ENCODE results near the gene GMDS.

The GMDS gene

DNA sequence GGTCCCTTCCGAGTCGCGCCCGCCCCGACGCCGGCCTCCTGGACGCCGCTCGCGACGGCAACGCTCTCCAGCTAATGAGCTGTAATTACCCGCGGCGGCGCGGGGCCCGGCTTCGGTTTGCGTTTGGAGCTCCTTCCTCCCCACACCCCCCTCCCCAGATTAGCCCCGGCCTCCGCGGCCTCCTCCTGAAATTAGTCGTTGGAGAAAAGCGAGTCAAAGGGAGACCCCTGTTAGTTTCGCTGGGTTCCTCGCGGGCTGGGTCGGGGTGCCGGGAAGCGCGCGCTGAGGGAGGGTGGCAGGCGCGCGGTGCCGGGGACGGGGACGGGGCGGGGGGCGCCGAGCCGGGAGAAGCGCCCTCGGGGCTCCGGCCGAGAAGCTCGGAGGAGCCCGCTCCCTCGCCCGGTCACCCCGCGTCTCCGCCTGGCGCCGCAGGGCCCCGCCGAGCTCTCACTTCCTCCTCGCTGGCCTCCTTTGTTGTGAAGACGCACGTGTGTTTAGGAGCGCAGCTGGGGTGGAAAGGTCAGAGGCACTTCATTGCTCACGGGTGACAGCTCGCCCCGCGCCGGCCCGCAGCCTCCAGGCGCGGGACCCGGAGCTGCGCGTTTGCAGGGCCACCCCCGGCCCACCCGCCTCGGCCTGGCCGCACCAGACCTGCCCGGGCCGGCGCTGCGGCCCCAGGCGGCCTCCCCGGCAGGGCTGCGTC is 630.8 kb downstream of the GMDS start:
- DNase-seq (ENCODE audit: low read depth in 2 of 2), result no peak

DNA sequence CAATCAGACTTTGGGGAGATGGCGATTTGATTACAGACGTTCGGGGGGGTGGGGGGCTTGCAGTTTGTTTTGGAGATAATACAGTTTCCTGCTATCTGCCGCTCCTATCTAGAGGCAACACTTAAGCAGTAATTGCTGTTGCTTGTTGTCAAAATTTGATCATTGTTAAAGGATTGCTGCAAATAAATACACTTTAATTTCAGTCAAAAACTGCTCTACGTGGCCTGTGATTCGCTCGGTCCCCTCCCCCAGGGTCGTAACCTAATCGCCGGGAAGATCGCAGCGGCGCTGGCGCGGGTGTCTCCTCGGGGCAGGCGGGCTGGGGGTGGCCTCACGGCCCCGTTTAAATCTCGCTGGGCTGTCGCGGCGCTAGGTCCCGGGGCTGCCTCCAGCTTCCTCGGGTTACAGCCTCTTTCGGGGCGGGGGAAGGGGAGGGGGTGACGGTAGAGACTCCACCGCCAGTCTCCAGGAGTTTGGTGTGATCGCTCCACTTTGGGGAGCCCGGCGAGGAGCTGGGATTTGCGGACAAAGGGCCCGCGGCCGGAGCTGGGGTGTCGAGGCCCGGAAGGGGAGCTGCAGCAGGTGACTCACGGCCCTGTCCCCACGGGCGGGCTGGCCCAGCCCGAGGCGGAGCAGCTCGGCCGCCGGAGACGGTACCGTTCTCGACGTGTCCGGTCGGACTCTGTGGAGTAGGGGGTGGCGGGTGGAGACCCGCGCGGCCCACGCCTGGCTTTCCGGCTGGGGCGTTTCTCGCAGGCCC is 631.5 kb downstream of the GMDS start:
- no peak for DNase-seq (ENCODE audit: low read depth in 2 of 2)

DNA sequence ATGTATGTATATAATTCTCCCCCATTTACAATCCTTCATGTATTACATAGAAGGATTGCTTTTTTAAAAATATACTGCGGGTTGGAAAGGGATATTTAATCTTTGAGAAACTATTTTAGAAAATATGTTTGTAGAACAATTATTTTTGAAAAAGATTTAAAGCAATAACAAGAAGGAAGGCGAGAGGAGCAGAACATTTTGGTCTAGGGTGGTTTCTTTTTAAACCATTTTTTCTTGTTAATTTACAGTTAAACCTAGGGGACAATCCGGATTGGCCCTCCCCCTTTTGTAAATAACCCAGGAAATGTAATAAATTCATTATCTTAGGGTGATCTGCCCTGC is 632.1 kb downstream of the GMDS start:
- no peak for DNase-seq (ENCODE audit: low read depth in 2 of 2)

DNA sequence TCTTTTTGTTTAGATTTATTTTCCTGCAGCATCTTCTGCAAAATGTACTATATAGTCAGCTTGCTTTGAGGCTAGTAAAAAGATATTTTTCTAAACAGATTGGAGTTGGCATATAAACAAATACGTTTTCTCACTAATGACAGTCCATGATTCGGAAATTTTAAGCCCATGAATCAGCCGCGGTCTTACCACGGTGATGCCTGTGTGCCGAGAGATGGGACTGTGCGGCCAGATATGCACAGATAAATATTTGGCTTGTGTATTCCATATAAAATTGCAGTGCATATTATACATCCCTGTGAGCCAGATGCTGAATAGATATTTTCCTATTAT is 632.5 kb downstream of the GMDS start:
- DNase-seq (ENCODE audit: low read depth in 2 of 2), result no peak

DNA sequence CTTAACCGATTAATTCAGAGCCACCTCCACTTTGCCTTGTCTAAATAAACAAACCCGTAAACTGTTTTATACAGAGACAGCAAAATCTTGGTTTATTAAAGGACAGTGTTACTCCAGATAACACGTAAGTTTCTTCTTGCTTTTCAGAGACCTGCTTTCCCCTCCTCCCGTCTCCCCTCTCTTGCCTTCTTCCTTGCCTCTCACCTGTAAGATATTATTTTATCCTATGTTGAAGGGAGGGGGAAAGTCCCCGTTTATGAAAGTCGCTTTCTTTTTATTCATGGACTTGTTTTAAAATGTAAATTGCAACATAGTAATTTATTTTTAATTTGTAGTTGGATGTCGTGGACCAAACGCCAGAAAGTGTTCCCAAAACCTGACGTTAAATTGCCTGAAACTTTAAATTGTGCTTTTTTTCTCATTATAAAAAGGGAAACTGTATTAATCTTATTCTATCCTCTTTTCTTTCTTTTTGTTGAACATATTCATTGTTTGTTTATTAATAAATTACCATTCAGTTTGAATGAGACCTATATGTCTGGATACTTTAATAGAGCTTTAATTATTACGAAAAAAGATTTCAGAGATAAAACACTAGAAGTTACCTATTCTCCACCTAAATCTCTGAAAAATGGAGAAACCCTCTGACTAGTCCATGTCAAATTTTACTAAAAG is 633.0 kb downstream of the GMDS start:
- DNase-seq (ENCODE audit: low read depth in 2 of 2), result no peak

DNA sequence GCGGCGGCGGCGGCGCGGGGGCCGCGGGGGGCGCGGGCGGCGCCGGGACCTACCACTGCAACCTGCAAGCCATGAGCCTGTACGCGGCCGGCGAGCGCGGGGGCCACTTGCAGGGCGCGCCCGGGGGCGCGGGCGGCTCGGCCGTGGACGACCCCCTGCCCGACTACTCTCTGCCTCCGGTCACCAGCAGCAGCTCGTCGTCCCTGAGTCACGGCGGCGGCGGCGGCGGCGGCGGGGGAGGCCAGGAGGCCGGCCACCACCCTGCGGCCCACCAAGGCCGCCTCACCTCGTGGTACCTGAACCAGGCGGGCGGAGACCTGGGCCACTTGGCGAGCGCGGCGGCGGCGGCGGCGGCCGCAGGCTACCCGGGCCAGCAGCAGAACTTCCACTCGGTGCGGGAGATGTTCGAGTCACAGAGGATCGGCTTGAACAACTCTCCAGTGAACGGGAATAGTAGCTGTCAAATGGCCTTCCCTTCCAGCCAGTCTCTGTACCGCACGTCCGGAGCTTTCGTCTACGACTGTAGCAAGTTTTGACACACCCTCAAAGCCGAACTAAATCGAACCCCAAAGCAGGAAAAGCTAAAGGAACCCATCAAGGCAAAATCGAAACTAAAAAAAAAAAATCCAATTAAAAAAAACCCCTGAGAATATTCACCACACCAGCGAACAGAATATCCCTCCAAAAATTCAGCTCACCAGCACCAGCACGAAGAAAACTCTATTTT is 633.7 kb downstream of the GMDS start:
- no peak for DNase-seq (ENCODE audit: low read depth in 2 of 2)

DNA sequence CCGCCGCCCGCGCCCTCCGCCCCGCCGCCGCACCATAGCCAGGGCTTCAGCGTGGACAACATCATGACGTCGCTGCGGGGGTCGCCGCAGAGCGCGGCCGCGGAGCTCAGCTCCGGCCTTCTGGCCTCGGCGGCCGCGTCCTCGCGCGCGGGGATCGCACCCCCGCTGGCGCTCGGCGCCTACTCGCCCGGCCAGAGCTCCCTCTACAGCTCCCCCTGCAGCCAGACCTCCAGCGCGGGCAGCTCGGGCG is 634.2 kb downstream of the GMDS start:
- no peak for DNase-seq (ENCODE audit: low read depth in 2 of 2)

DNA sequence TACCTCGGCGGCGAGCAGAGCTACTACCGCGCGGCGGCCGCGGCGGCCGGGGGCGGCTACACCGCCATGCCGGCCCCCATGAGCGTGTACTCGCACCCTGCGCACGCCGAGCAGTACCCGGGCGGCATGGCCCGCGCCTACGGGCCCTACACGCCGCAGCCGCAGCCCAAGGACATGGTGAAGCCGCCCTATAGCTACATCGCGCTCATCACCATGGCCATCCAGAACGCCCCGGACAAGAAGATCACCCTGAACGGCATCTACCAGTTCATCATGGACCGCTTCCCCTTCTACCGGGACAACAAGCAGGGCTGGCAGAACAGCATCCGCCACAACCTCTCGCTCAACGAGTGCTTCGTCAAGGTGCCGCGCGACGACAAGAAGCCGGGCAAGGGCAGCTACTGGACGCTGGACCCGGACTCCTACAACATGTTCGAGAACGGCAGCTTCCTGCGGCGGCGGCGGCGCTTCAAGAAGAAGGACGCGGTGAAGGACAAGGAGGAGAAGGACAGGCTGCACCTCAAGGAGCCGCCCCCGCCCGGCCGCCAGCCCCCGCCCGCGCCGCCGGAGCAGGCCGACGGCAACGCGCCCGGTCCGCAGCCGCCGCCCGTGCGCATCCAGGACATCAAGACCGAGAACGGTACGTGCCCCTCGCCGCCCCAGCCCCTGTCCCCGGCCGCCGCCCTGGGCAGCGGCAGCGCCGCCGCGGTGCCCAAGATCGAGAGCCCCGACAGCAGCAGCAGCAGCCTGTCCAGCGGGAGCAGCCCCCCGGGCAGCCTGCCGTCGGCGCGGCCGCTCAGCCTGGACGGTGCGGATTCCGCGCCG is 634.7 kb downstream of the GMDS start:
- DNase-seq (ENCODE audit: low read depth in 2 of 2), result no peak

DNA sequence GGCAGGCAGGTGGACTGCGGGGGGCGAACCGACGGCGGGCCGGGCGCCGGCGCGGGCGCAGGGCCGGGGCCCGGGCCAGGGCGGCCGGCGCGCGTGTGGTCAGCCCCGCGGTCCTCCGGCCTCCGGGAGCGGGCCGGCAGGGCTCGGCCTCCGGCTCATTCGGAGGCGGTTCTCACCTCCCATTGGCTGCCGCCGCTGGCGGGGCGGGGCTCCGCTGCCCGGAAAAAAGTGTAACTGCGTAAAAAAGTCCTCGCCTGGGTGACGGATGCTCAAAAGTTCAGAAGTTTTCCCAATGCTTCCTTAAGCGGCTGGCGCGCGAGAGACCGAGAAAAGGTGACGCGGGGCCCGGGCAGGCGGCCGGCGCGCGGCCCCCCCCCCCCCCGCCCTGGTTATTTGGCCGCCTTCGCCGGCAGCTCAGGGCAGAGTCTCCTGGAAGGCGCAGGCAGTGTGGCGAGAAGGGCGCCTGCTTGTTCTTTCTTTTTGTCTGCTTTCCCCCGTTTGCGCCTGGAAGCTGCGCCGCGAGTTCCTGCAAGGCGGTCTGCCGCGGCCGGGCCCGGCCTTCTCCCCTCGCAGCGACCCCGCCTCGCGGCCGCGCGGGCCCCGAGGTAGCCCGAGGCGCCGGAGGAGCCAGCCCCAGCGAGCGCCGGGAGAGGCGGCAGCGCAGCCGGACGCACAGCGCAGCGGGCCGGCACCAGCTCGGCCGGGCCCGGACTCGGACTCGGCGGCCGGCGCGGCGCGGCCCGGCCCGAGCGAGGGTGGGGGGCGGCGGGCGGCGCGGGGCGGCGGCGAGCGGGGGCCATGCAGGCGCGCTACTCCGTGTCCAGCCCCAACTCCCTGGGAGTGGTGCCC is 635.5 kb downstream of the GMDS start, which contains the start of gene FOXC1:
Gene FOXC1, plus strand, starts transcription at position 268 of the 849 bp plus-strand sequence. Its CDS starts 531 bp downstream, at position 799.
- no peak for DNase-seq (ENCODE audit: low read depth in 2 of 2)

DNA sequence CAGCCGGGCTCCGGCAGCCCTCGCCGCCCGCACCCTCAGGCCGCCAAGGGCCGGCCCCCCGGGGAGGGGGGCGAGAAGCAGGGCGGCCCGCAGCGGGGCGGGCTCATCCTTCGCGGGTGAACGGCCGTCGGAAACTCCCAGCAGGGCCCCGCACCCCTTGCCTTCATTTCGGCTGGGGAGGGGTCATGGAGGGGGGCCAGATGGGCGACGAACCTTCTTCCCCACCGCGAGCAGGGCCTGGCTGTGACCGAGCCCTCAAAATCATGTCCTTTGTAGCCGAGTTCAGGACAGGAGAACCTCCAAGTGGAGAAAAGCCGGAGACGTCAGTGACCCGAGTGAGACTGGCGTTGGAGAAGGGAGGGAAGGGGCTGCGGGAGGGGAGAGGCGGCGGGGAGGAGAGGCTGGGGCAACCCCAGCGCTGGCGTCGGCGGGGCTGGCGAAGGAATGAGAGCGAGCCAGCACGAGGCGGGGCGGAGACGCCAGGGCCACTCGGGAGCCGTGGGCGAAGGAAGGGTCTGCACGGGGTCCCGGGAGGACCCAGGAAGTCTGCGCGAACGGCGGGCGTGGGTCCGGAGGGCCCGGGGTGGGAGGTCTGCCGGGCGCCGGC is 636.3 kb downstream of the GMDS start:
- no peak for DNase-seq (ENCODE audit: low read depth in 2 of 2)

DNA sequence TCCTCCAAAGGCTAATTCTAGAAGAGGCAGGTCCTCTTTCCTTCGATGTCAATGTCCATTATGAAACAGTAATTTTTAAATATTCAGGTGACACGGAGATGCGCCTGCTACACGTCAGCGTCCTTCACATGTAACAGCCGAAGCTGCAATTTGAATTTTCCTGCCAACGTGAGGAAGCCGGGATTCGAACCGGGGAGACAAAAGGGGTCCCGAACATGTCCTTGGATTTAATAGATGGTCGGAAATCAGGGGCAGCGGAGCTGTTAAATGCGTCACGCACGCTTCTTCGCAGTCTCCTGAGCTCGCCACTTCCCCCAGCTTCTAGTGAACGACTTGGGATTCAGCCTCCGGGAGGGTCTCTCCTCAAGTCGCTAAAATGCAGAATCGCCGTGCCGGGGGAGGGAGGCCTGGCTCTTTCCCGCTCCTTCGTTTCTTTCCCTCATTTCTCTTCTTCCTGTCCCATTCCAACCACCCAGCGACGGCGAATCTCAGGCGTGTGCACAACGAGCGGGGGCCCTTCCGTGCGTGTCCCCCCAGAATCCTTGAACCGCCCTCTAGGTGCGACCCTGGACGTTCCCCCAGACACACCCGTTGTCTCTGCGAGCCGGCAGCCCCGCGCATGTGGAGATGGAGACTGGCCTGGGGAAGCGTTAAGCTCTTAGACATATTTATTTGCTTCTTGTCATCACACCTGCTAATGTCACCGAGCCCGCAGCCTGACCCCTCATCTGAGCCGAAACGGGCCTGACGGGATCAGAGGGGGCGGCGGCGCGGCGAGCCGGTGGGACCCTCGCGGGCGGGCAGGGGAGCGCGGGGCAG is 637.0 kb downstream of the GMDS start:
- no peak for DNase-seq (ENCODE audit: low read depth in 2 of 2)

DNA sequence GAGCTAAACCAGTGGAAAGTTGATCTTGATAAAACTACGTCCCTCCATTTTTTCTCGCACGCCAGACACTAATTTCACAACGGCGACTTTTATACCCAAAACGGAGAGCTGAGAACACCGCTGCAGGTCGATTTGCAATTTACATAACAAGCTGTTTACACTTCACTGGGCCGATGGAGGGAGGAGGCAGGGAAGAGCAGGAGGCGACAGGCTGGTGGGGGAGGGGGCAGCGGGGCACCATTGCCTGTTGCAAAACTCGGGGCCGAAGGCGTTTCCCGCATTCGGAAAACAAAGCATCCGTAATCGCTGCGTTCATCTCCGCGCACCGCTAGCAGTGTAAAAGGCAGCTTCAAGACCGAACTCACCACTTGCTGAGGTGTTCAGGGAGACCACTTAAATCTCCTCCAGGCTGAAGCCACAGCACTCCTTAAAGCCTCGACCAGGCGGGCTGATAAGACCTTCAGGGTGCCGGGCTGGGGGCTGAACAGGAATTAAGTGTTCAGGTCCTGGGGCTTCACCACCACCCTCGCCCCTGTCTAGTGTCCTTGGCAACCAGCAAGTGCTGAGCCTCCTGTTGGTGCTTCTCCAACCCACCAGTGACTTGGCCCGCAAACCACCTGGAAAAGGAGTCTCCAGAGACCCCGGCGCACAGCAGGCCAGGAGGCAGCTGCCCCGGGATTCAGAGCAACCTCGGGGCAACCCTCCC is 637.7 kb downstream of the GMDS start:
- DNase-seq (ENCODE audit: low read depth in 2 of 2), result no peak

DNA sequence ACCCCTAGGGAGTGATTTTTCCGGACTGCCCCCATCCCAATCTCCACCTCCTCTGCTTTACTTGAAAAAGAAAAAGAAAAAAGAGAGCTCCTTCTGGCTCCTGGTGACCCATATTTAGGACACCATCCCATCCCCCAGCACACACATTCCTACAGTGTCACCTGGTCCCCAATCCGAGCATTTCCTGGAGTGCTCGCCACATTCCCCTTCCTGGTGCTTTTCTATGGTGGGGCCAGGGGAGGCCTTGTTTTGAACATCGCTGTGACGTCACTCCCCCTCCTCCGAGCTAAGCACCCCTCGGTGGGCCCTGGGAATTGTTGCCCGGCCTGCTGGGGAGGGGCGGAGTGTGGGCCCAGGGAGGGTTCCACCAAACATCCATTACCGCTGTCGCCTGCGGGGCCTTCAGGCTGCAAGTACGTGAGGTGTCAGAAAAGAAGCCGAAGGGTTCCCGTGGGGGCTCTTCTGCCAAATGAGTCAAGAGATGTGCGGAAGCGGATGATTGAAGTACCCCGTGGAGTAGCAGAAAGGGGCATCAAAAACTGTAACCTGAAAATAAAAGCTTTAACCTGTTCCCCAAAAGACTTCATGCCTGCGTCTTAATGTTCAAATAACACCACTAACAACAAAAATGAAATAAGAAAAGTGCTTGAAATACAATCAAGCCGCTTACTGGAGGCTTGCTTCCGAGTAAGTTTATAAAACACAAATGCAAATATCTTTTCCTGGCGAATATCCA is 638.5 kb downstream of the GMDS start:
- DNase-seq (ENCODE audit: low read depth in 2 of 2), result no peak

DNA sequence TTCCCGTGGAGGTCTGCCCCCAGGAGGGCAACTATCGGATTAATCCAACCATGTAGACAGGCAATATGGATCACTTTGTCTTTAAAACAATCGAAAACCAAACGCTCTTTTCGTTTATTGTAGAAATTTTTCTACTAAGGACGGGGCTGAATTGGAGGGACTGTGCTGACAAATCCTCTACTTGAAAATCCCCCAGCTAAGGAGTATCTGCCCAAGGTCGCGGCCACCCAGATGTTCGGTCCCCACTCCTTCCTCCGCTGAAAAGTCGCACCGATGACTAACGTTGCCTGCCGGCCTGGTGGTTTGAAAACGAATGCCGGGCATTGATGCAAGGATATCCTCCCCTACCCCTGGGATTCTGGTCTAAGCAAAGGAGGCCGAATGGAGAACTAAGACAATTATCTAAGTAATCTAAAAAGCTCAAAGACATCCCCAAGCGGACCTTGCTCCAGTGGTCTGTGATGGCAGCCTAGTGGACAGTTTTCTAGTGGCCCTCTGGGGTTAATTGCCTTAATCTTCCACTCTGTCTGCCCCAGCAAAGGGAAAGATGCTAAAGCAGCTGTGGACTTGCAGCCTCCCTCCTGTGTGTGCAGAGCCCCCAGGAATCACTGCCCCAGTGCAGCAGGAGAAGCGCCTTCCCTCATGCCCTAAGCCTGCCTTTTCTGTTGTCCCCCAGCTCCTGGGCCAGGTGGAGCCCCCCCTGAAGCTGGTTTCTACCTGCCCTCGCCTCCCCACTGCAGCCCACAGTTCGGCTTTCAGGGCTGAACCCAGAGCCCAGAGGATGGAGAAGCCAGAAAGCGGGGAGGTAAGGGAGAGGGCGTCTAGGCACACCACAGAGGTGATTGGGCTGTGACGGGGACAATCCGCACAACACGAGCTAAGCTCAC is 639.3 kb downstream of the GMDS start:
- no peak for DNase-seq (ENCODE audit: low read depth in 2 of 2)

DNA sequence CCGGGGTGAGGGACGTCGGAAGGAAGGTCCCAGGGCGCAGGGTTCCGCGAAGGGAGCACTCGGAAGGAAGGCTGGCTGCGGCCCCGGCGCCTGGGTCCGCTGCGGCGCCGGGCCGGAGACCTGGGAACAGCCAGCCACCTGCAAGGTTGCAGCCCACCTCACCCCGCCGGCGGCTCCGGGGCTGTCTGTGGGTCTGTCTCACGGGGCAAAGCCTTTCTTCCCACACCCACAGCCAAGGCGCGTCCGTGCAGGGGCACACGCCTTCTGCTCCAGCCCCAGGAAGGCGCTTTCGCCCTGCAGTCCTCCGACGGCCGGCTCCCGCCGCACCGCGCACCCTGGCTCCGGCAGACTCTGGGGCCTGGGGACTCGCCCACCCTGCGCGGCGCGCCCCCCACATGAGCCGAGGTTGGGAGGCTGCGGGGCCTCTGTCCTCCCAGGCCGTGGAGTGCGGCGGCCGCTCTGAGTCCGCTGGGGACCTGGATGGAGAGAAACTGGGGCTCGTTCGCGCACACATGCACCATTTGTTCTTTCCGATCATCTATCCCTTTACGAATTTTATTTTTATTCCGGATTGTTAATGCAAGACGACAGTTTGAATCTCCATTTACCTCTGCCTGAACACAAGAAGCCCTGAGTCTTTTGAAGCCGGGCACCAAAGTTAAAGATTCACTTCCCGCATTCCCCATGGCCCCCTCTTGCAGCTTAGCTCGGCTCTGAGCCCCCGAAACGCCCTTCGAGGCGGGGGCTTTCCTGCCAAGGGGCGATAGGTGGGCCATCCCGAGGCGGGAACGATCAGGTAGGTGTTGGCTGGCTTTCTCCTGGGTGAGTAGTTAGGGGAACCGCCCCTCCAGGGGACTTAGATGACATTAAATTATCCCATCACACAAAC is 640.2 kb downstream of the GMDS start:
- DNase-seq (ENCODE audit: low read depth in 2 of 2), result no peak
